PC-9 (cell line): ENCODE measurements around the gene SGK1. TPM values are rescaled to one million over a fixed set of nuclear protein-coding genes. Genes with fewer than 3 reads are reported as not detected.

ENCODE experiments used
- Bru-seq: library from RNA; stranded (reverse); fragments of 400-500 nt; gene quantifications from one replicate; lab custom pipeline; 2021; lab: Mats Ljungman, UMichigan
- BruChase-seq, 2 experiments: library from RNA; stranded (reverse); fragments of 400-500 nt; gene quantifications; one replicate each; lab custom pipeline; 2021; lab: Mats Ljungman, UMichigan
- BruUV-seq: library from RNA; stranded (reverse); fragments of 400-500 nt; replicated peaks from 2 replicates; lab custom pipeline; 2021; lab: Mats Ljungman, UMichigan
- CTCF ChIA-PET: fragments of 300-600 bp; sonication (Branson Sonifier 250); formaldehyde crosslinking; loops from one replicate; lab custom pipeline; 2022; ENCODE audit warnings: antibody characterized with exemption; lab: Charles Lee
- POLR2A ChIA-PET: fragments of 300-600 bp; sonication (Branson Sonifier 250); formaldehyde crosslinking; loops from one replicate; lab custom pipeline; 2022; ENCODE audit warnings: antibody characterized with exemption; ENCODE audit not compliant: unreplicated experiment; lab: Charles Lee
- DNase-seq, 2 experiments: peaks; one replicate each; pipeline versions ENCODE4 v3.0.0 to v3.0.0-alpha.2; 2015 to 2022; ENCODE audit warnings: mixed read lengths in 1 of 2
- H2AFZ ChIP-seq: fragments of 200-600 bp; sonication (generic); 2 replicates; pipeline ENCODE4 v1.8.1; 2017; ENCODE audit warnings: antibody characterized with exemption
- H3F3A ChIP-seq: fragments of 200-600 bp; sonication (generic); 2 replicates; pipeline ENCODE4 v1.8.1; 2017; ENCODE audit warnings: antibody characterized with exemption, mild to moderate bottlenecking, low read depth; ENCODE audit not compliant: insufficient read depth
- H3K27ac ChIP-seq: fragments of 200-600 bp; sonication (generic); 2 replicates; pipeline ENCODE4 v1.6.1; 2016; ENCODE audit warnings: mixed run types
- H3K27me3 ChIP-seq: fragments of 200-600 bp; sonication (generic); 2 replicates; pipeline ENCODE4 v1.6.1; 2016; ENCODE audit warnings: low read depth, mixed run types; ENCODE audit not compliant: insufficient read depth
- H3K36me3 ChIP-seq: fragments of 200-600 bp; sonication (generic); 2 replicates; pipeline ENCODE4 v1.6.1; 2016; ENCODE audit warnings: low read depth, mixed run types
- H3K4me1 ChIP-seq: fragments of 200-600 bp; sonication (generic); replicated peaks from 2 replicates; pipeline ENCODE4 v1.6.1; 2016; ENCODE audit warnings: mixed run types; ENCODE audit not compliant: insufficient read depth
- H3K4me2 ChIP-seq: fragments of 200-600 bp; sonication (generic); 2 replicates; pipeline ENCODE4 v1.6.1; 2017; ENCODE audit warnings: mixed run types
- H3K4me3 ChIP-seq: fragments of 200-600 bp; sonication (generic); 2 replicates; pipeline ENCODE4 v1.6.1; 2016; ENCODE audit warnings: mixed run types
- H3K79me2 ChIP-seq: fragments of 200-600 bp; sonication (generic); 2 replicates; pipeline ENCODE4 v1.6.1; 2017; ENCODE audit warnings: low read depth, mixed run types
- H3K9me2 ChIP-seq: fragments of 200-600 bp; sonication (generic); 2 replicates; pipeline ENCODE4 v1.8.1; 2017; ENCODE audit warnings: mild to moderate bottlenecking; ENCODE audit not compliant: insufficient read depth
- H3K9me3 ChIP-seq: fragments of 200-600 bp; sonication (generic); 2 replicates; pipeline ENCODE4 v1.8.1; 2016; ENCODE audit warnings: low read depth; ENCODE audit not compliant: insufficient read depth
- H4K20me1 ChIP-seq: fragments of 200-600 bp; sonication (generic); 2 replicates; pipeline ENCODE4 v1.8.1; 2017; ENCODE audit not compliant: insufficient read depth
- EZH2 ChIP-seq: fragments of 200-600 bp; sonication (generic); IDR thresholded peaks from 2 replicates; pipeline ENCODE4 v1.8.0; 2017; ENCODE audit warnings: antibody characterized with exemption, low read depth
- intact Hi-C: fragments of 100-400 bp; cut with micrococcal nuclease; formaldehyde crosslinking; loops from one replicate; pipeline ENCODE4 v1.10.0; 2022; ENCODE audit not compliant: unreplicated experiment
- long read RNA-seq: library from polyadenylated mRNA; stranded (forward); transcript quantifications from one replicate; pipeline ENCODE4 v2.0.0, GENCODE V29; 2022
- total RNA-seq: library from RNA; stranded (reverse); gene quantifications from 2 replicates; pipeline ENCODE4 v1.2.3, GENCODE V29; 2021
- TF ChIP-seq, protein P1 (sequence below): fragments of 200-600 bp; sonication (generic); conservative IDR thresholded peaks from 2 replicates; pipeline ENCODE4 v1.6.1; 2017; ENCODE audit warnings: mixed run types, antibody characterized with exemption, mild to moderate bottlenecking, moderate library complexity

SGK1 gene
- total RNA-seq, result 11.3 and 13.5 TPM in 2 replicates
- Bru-seq, nascent RNA, result percentile 44 among the genes with signal in this experiment
- percentile 47 among the genes with signal in this experiment for BruChase-seq, experiment 1, labeled RNA remaining after a 2-hour chase
- percentile 41 among the genes with signal in this experiment for BruChase-seq, experiment 2, labeled RNA remaining after a 6-hour chase
- long read RNA-seq, transcript SGK1-201 (12 exons, 2,401 nt), result major isoform, 5 of 7 reads
- long read RNA-seq, partial matches to known transcripts, result 0 of 7 reads
- long read RNA-seq, other reads (novel, unspliced or antisense), result 1 of 7 reads

DNA sequence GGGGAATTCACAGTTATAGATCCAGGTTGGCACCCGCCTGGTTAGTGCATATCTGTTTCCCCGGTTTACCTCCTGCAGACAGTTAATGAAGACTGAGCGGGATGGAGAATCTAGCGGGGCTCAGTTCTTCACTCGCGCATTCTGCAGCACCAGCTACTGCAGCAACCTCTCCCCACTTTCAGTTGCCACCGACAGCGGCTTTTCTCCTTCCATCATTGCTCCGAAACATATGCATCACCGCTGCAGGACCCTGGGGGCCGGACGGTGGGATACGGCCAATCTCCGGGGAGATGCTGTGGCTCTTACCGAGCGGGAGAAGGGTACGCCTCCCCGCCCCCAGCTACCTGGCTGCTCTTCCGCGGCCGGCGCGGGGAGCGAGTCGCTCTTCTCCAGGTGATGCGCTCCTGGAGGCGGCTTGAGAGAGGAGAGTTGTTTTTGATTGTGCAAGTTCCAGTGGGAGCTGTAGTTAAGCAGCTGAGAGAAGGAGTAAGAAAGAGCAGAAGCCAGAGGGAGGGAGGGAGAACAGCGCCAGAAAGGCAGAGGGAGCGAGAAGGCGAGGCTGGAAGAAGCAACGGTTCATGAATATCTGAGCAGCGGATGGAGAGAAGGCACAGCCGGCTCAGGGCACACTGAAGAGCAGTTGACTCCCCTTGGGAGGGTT is at the start of gene SGK1:
TSS of gene SGK1 (minus strand) at position 642 of the 661 bp plus-strand sequence. CDS start 652 bp downstream, outside the sequence.
- Histone ChIP-seq H3K4me3 (no peak within 1 kb of the TSS), H3K9me3 (no peaks in the 10 kb centered on the region), H3K4me1 (no peaks in the 10 kb centered on the region), H2AFZ (no peak within 1 kb of the TSS), H4K20me1 (no peaks in the 10 kb centered on the region), H3K4me2 (no peak within 1 kb of the TSS), H3K27ac (no peak within 1 kb of the TSS), H3K36me3 (no peaks in the 10 kb centered on the region), H3K27me3 (no peaks in the 10 kb centered on the region), H3K79me2 (no peaks in the 10 kb centered on the region), H3F3A (no peaks in the 10 kb centered on the region), H3K9me2 (no peaks in the 10 kb centered on the region)
- no peak for TF ChIP-seq EZH2
- TF ChIP-seq, protein P1, sequence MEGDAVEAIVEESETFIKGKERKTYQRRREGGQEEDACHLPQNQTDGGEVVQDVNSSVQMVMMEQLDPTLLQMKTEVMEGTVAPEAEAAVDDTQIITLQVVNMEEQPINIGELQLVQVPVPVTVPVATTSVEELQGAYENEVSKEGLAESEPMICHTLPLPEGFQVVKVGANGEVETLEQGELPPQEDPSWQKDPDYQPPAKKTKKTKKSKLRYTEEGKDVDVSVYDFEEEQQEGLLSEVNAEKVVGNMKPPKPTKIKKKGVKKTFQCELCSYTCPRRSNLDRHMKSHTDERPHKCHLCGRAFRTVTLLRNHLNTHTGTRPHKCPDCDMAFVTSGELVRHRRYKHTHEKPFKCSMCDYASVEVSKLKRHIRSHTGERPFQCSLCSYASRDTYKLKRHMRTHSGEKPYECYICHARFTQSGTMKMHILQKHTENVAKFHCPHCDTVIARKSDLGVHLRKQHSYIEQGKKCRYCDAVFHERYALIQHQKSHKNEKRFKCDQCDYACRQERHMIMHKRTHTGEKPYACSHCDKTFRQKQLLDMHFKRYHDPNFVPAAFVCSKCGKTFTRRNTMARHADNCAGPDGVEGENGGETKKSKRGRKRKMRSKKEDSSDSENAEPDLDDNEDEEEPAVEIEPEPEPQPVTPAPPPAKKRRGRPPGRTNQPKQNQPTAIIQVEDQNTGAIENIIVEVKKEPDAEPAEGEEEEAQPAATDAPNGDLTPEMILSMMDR, result no peak
- no TSS peak for BruUV-seq
- no peak for DNase-seq
- ChIA-PET CTCF (no interaction called here), POLR2A (interaction anchor here (0.7 kb wide), 1 partner anchor 246 kb away, joined by 5 read pairs; no protein-coding TSS in a partner anchor)
- intact Hi-C loops, result no loop called here

GRCh38 chr6:134363323-134364039 is 45.6 kb upstream of the SGK1 start:
- peaks cover 16% of the 10 kb centered on the region for H3K4me1 ChIP-seq
- H3F3A ChIP-seq, result peaks cover 8% of the 10 kb centered on the region
- no peaks in the 10 kb centered on the region for H3K79me2 ChIP-seq
- DNase-seq, result peak in 1 of 2 experiments; percentile 84
- TF ChIP-seq EZH2, result no peak
- TF ChIP-seq, protein P1, result no peak
- no TSS peak for BruUV-seq
- H3K27me3 ChIP-seq, result no peaks in the 10 kb centered on the region
- H3K4me3 ChIP-seq, result no peak overlapping the region
- intact Hi-C loops, result no loop called here
- CTCF ChIA-PET, result interaction anchor here (0.7 kb wide), 1 partner anchor 530 kb away, joined by 8 read pairs; no protein-coding TSS in a partner anchor
- H3K9me2 ChIP-seq, result no peaks in the 10 kb centered on the region
- H3K27ac ChIP-seq, result no peak overlapping the region
- no peaks in the 10 kb centered on the region for H3K9me3 ChIP-seq
- POLR2A ChIA-PET, result no interaction called here
- no peak overlapping the region for H2AFZ ChIP-seq
- peak overlapping the region; percentile 41 for H3K4me2 ChIP-seq
- H3K36me3 ChIP-seq, result no peaks in the 10 kb centered on the region
- no peaks in the 10 kb centered on the region for H4K20me1 ChIP-seq

GRCh38 chr6:134361011-134361410 is 43.1 kb upstream of the SGK1 start:
- ChIA-PET CTCF (no interaction called here), POLR2A (no interaction called here)
- no peaks in the 10 kb centered on the region for H4K20me1 ChIP-seq
- no peak overlapping the region for H3K4me2 ChIP-seq
- H3K79me2 ChIP-seq, result no peaks in the 10 kb centered on the region
- H3K9me3 ChIP-seq, result no peaks in the 10 kb centered on the region; the same call in 1 of the 2 replicates
- no peak for DNase-seq
- intact Hi-C loops, result no loop called here
- H3K27me3 ChIP-seq, result no peaks in the 10 kb centered on the region
- H3K27ac ChIP-seq, result no peak overlapping the region
- H3K4me3 ChIP-seq, result no peak overlapping the region
- TF ChIP-seq EZH2, result no peak
- TF ChIP-seq, protein P1, result no peak
- H3K36me3 ChIP-seq, result no peaks in the 10 kb centered on the region
- BruUV-seq, result no TSS peak
- peaks cover 8% of the 10 kb centered on the region for H3F3A ChIP-seq
- H3K9me2 ChIP-seq, result no peaks in the 10 kb centered on the region
- H3K4me1 ChIP-seq, result peaks cover 28% of the 10 kb centered on the region
- no peak overlapping the region for H2AFZ ChIP-seq
